Cerebellar cortex (tissue), 1 donor: ENCODE measurements around the gene ZIC5.

ENCODE experiments used
- DNase-seq: peaks from one replicate; pipeline ENCODE4 v3.0.0-alpha.2; 2015; ENCODE audit warnings: low spot score

Gene ZIC5

DNA sequence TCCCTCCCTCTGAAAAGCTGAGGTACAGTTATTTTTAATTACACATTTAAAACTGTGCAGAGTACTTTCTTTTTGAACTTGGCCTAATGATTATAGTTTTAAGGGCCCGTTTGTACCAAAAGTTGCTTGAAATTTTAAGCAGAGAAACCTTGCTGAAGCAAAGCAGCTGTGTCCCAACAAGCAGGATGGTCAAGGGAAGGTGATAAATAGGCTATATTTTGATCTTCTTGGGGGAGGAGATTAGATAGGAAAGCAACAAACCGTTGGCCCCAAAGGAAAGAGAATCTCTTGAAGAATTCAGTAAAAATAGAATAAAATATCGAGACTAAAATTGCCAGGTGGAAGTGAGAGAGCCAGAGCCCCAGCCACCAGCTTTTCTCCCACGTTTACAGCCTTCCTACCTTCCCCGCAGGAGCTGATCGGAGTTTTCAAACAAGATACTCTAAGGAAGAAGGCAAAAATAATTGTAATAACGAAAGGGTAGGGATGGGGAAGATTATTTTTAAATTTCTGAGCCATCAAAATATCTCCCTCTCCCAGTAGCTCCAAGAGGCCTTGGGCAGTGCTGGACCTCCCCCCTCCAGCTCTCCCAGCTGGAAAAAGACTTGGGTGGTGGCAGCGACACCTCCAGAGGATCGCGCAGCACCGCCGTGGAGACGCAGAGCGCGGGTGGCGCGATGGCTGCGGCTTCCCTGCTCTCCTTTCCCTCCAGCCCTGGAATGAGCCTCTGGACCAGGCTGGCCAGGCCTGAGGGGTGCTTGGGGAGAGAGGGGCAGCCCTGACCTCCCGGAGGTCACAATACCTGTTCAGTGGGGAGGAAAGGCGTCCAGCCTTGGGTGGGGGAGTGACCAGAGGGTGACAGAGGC is 15.8 kb upstream of the ZIC5 start:
- peak; percentile 59 for DNase-seq

DNA sequence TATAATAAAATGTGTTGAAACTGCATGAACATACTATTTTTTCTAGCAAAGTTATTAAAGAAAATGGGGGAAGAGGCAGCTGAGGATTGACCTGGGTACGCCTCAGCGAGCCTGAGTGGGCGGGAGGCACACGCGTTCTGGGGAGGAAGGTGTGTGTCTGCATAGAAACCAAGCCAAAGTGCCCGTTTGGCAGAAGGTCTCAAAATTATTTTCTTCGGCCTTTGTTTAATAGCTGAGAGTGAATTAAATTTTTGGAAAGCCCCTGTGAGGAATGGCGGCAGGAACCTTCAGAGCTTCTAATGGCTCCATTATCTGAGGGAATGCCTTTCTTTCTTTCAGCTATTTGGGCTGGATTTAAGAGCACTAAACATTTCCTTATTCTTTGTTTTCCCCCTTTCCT is 15.2 kb upstream of the ZIC5 start:
- DNase-seq = peak; percentile 78

DNA sequence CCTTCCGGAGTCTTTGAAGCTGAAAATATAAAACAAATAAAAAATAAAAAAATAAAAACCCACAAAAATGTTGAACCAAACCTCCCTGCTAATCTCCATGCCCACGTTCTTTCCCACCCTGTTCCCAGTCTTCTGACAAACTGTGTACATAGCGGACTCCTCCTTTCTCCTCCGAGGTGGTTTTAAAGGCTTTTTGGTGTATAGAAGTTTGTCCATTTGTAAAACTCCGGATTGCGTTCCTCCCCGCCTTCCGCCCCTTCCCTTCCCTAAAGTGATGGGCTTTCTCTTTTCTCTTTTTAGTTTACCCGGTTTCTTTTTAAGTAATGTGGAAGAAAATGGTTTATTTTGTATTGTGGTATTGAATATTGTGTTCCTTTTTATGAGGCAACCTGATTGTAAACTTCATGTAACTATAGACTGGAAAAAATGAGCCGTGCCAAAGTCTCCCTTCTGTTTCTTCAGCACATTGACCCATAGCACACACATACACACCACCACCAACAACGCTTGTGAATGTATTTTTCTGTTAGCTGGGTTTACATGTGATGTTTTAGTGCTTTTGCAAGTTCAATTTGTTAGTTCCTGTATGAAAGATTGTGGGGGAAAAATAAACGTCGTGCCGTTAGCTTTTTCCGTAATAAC is 14.4 kb upstream of the ZIC5 start:
- peak; percentile 52 for DNase-seq

DNA sequence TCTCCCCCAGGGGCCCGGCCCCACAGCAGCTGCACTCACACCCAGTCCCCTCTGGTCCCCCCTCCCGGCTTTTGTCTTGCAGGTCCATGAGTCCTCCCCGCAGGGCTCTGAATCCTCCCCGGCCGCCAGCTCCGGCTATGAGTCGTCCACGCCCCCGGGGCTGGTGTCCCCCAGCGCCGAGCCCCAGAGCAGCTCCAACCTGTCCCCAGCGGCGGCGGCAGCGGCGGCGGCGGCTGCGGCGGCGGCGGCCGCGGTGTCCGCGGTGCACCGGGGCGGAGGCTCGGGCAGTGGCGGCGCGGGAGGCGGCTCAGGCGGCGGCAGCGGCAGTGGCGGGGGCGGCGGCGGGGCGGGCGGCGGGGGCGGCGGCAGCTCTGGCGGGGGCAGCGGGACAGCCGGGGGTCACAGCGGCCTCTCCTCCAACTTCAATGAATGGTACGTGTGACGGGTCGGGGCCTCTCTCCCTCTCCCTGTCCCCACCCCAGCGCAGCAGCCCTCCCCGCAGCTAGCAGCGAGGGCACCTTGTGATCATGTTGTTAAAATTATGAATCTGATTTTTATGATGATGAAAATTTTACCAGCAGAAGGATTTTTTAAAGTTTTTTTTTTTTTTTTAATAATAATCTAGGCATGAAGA is 13.8 kb upstream of the ZIC5 start:
- peak; percentile 14 for DNase-seq

DNA sequence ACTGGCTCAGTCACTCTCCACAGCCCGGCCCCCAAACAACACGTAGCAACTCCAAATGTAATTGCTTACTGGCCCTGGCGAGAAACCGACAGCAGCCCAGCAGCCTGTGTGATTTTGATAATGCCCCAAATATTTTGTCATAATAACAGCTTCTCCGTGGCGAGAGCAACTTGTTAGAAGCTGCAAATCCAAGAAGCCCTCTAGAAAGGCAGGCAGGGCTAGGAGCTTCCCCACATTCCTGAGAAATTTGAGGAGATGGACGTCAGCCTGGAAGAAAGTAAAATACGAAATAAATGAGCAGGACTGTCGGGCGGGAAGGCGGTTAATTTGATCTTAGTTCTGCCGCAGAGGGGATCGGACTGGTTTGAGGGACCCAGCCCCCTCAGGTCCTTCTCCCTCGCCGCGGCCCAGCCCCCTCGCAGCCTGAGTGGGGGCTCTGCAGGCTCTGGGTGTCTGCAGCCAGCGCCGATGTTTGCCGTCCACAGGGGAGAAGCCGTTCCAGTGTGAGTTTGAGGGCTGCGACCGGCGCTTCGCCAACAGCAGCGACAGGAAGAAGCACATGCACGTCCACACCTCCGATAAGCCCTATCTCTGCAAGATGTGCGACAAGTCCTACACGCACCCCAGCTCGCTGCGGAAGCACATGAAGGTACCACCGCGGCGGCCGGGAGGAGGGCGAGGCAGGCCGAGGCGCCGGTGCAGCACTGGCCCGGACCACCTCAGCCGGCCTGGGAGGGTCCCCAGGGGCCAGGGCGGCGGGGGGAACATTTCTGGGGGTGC is 13.1 kb upstream of the ZIC5 start:
- peak; percentile 42 for DNase-seq

DNA sequence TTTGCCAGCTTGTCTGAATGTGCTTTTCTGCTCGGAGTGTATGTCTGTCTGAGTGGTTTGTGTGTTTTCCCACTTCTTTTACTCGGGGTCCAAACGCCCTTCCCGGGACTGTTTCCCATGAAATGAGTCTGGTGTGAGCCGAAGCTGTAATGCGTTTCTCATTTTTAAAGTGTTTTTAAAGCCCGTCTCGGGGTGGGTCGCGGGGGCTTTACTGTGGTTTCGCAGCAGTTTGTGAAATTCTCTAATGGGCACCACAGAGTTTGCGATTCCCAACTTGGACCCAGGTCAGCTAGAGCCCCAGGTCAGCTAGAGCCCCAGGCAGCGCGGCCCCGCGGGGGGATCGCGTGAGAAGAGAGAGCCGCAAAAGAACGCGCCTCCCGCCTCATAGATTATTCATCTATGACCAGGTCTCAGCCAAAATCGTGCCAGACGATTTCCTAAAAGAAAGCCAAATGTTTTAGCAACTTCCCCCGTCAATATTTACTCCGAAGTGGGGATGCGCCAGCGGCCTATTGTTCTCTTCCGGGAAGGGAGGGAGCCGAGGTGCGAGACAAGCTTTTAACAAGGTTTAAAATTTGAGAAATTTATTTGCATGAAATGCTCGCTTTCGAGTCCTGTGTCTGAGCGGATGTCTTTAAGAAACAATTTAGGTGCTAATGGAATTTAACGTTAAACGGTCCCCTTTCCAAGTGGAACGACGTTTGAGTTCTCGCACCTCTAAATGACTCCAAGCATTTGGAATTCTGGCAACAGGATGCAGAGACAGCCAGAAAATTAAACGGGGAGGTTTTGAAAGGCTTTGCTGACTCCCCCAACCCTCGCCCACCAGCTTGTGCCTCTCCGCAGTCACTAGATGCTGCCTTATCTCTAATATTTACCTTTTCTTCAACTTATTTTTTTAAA is 12.2 kb upstream of the ZIC5 start:
- peak; percentile 32 for DNase-seq

DNA sequence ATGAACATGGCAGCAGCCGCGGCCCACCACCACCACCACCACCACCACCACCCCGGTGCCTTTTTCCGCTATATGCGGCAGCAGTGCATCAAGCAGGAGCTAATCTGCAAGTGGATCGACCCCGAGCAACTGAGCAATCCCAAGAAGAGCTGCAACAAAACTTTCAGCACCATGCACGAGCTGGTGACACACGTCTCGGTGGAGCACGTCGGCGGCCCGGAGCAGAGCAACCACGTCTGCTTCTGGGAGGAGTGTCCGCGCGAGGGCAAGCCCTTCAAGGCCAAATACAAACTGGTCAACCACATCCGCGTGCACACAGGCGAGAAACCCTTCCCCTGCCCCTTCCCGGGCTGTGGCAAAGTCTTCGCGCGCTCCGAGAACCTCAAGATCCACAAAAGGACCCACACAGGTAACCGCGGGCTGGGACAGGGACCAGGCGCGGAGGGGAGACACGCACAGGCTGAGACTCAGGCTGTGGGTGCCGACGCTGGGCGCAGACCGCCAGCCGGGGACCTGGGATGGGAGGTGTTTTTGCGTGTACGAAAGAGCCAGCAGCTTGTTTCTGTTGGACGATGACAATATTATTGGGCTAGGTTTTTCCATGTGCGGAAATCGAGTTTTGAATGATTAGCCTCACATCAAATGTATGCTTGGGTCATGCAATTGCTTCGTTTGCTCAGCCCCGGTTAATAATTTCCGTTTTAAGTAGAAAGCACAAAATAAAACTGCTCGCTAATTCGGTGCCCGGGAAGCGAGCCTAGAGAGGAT is 11.3 kb upstream of the ZIC5 start:
- DNase-seq = peak; percentile 7

DNA sequence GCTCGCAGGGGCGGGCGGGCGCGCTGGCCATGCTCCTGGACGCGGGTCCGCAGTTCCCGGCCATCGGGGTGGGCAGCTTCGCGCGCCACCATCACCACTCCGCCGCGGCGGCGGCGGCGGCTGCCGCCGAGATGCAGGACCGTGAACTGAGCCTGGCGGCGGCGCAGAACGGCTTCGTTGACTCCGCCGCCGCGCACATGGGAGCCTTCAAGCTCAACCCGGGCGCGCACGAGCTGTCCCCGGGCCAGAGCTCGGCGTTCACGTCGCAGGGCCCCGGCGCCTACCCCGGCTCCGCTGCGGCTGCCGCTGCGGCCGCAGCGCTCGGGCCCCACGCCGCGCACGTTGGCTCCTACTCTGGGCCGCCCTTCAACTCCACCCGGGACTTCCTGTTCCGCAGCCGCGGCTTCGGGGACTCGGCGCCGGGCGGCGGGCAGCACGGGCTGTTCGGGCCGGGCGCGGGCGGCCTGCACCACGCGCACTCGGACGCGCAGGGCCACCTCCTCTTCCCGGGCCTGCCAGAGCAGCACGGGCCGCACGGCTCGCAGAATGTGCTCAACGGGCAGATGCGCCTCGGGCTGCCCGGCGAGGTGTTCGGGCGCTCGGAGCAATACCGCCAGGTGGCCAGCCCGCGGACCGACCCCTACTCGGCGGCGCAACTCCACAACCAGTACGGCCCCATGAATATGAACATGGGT is 10.6 kb upstream of the ZIC5 start:
- DNase-seq = peak; percentile 8

DNA sequence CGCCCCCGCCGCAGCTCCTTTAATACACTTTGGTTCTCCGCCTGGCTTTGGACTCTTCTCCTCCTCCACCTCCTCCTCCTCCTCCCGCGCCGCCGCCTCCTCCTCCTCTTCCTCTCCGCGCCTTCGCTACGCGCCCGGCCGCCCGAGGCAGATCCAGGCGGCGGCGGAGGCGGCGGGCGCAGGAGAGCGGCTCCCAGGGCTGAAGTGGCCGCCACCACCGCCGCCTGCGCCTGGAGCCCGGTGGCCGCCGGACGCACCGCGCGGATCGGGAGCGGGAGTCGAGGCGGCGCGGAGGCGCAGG is 10.1 kb upstream of the ZIC5 start, which contains the start of gene ZIC2:
ZIC2 (plus strand) TSS at position 50 of the 301 bp plus-strand sequence. CDS start 281 bp downstream, outside the sequence.
- no peak for DNase-seq

DNA sequence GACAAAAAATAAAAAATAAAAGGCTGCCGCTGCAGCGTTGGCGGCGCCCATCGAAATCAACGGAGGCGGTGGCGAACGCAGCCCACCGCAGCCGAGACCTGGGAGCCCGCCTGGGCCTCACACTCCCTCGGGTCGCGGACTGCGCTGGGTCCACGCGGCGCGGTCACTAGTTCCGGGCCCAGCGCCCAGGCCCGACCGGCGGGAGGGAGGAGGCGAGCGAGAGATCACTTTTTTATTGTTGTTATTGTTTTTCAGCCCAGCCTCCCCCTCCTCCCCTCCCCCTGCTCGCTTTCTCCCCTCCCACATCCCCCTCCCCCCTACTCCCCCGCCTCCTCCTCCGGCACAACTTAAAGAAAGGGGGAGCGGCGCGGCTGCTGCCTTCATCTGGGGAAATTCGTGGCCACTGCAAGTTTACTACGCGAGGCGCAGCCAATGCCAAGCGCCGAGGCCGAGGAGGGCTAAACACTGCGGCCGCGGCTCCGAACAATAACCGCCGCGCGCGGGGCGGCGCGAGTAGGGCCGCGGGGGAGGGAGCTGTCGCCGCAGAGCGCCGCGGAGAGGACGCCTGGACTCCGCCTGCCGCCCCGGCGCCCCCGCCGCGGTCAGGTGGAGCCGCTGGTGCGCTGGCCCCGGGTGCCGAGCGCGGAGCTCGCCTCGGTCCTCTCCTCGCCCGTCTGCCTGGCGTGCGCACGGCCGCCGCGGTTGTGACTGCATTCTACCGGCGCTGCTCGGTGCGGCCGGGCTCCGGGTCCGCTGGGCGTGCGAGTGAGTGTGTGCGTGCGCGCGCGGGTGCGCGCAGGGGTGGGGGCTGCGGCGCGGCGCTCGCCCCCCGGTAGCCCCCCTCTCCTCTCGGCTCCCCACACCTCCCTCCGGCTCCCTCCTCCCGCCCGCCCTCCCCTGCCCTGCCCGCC is 9.5 kb upstream of the ZIC5 start:
- peak; percentile 84 for DNase-seq

DNA sequence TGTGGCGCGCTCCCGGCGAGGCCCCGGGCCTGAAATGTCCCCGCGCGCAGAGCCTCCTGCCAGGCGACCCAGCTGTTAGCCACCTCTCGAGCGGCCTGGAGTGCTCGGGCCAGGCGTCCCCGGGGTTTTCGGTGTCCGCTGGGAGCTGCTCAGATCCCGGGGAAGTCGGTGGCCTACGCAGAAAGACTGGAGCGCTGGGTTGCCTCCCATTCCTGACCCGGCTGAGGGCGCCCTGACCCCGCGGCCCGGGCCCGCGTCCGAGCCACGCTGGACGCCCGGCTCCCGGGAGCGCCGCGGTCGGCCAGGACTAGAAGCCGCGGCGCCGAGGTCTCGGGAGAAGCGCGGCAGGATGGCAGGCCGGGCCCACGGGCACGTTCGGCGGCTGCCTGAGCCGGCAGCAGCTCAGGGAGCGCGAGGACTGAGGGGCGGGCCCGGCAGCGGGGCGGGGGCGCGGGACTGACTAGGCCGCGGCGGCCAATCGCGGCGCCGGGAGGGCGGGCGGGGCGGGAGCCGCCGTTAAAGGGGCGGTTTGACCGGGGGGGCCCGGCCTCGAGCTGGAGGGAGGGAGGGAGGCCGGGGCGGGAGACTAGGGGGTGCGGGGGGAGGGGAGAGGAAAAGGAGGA is 8.7 kb upstream of the ZIC5 start:
- DNase-seq = peak; percentile 90

DNA sequence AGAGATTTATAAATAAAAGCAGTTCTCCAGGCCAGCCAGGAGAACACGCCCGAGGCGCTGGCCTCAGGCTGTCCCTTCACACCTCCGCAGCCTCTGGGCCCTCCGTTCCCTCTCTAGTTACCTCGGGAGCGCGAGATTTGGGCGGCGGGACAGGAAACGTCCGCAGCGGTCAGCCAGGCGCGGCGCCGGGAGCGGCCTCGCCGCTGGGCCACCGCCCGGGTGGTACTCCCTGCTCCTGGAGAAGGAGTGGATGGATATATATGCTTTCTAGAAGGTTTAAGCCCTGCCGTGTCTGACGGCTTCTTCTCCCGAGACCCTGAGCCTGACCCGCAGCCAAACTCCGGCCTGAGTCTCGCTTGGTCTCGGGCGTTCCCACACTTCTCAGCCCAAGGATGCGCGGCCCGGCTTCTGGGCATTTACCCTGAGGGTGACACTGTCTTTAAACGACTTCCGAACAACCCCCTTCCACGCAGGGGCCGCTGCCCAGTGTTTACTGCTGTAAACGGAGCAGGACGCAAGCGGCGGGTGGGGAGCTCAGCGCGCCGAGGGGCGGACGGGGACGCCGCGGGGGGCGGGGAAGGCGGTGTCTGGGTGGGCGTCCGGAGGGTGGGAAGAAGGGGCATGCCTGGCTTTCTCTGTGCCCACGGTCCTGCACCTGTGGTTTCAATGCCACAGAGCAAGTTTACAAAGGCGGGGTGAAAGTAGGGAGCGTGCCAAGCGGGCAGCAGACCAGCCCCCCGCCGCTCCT is 8.1 kb upstream of the ZIC5 start:
- DNase-seq = no peak

DNA sequence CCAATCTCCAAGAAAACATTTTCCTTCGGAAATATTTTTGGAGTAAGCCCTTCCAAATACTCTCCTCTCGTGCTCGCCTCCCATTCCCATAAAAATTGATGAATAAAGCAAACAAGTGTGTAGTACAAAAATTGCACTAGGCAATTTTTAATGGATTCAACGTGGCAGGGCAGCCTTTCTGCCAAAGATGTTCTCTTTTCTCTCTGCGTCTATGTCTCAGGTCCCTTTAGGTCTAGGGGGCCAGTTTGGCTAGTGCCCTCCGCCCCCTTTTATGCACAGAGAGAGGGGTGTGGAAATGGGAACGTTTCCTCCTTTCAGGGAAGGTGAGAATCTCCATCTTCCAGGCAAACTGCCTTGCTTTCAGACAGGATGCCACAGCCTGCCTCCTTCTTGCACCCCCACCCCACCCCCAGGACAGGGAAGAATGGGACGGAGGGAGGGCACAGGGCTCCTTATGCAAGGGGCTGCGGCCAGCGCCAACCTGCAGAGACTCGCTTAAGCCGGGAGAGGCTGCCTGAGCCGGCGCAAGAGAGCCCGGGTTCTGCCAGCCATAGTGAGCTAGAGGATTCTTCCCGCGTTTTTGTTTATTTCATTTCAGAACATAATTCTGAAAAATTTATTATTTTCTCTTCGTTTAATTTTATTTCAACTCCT is 7.4 kb upstream of the ZIC5 start:
- DNase-seq = peak; percentile 89

DNA sequence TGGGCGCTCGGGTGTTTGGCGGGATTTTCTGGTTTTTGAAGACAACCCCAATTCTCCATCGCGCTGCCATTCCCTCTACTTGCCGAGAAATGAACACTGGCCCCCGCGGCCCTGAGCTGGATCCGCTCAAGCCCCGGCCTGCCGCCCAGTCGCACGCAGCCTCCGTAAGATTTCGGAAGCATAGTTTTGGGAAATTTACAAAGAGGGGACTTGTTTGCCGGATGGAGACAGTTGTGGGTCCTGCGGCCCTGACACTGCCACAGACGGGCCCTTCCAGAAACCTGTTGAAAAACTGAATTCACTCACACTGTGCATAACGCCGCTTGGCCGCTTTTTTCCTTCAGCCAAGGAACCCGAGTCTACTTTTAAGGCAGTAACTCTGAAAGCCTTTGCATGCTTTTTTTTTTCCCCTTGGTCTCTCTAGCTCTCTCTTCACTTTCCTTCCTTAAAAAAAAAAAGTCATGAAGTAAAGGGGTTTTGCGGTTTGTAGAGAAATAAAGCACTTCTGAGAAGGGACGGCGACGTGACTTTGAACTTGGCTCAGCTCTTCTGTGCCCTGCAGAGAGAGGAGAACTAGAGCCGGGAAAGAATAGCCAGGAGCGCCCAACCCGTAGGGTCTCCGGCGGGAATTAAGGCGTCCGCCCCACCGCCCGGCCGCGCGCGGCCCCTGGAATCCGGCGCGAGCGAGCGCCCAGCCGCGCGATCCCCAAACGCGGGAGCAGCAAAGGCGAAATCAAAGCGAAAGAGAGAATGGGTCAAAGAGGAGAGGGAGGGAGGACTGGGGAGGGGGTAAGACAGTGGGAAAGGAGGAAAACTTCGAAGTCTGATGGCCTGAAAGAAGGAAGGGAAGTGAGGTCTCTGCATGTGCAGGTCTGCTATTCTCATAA is 6.6 kb upstream of the ZIC5 start:
- DNase-seq = peak; percentile 72

DNA sequence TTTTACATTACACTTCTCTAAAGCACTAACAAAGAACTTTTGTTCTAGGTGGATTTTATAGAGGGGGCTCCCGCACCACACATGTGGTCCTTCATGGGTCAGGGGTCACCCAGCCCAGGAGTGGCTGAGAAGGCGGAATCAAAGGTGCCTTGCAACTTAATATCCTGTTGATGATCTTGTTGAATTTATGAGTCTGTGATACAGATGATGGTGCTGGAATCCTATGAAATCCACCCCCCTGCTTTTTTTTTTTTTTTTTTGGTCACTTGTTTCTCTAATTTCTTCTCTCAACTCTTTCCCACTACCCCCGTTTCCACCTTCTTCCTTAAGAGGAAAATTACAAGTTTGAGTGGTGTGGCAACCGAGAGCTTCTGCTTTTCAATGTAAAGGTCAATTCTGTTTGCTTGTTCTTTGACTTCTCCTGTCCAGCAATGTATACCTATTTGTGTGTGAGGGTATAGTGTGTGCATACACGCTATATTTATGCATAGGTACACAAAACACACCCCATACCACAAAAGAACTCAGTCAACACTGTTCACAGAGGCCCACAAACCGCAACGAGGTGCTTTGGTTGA is 5.9 kb upstream of the ZIC5 start:
- DNase-seq = no peak

DNA sequence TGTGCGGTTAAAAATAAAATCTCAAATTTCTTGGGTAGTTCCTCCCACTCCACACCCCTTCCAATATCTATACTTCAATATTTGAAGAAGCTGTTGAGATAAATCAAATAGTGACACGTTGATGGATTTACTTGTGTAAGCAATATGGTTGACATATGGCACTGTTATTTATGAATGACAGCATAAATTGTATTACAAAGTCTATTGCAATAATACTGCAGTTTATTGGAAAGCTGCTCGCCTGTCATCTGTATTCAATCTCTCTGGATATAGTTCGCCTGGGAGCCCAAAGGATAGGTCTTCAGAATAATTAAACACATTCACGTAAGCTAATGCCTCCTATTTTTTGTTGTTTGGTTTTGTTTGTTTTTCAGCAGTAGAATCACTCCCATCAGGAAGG is 5.0 kb upstream of the ZIC5 start:
- no peak for DNase-seq
